GM12878 (cell line): ENCODE results near the gene TCF7L2. TPM values are rescaled to one million over a fixed set of nuclear protein-coding genes. Genes with fewer than 3 reads are reported as not detected.

ENCODE experiments used
- ATAC-seq: fragments of 200-7000 bp; cut with Tn5 transposase; 3 replicates; pipeline ENCODE4 v1.9.1; 2020; ENCODE audit warnings: mild to moderate bottlenecking, moderate library complexity
- BruUV-seq: library from RNA; stranded (reverse); fragments of 400-500 nt; replicated peaks from 2 replicates; lab custom pipeline; 2021; lab: Mats Ljungman, UMichigan
- CTCF ChIA-PET: fragments of 300-600 bp; sonication (Branson Sonifier 250); formaldehyde crosslinking; extraction: SDS; loops from one replicate; lab custom pipeline; 2021; ENCODE audit warnings: inconsistent platforms; lab: Yijun Ruan, JAX
- POLR2A ChIA-PET: fragments of 350-600 bp; formaldehyde crosslinking; extraction: SDS; loops from one replicate; lab custom pipeline; 2021; ENCODE audit warnings: inconsistent platforms; lab: Charles Lee
- RAD21 ChIA-PET: fragments of 300-600 bp; sonication (Branson Sonifier 250); formaldehyde crosslinking; loops from one replicate; lab custom pipeline; 2023; ENCODE audit warnings: antibody characterized with exemption; ENCODE audit not compliant: unreplicated experiment; lab: Charles Lee
- SMC1A ChIA-PET: fragments of 300-600 bp; sonication (Branson Sonifier 250); formaldehyde crosslinking; loops from one replicate; lab custom pipeline; 2023; ENCODE audit not compliant: unreplicated experiment, uncharacterized antibody; lab: Charles Lee
- DNase-seq: peaks from one replicate; pipeline ENCODE4 v3.0.0-alpha.2; 2011; ENCODE audit warnings: low read depth, low spot score
- FAIRE-seq: peaks from 3 replicates; lab custom pipeline; 2011; peaks lifted over from hg19 to GRCh38; lab: Jason Lieb, UNC
- H2AFZ ChIP-seq: 2 replicates; pipeline ENCODE4 v1.6.0; 2011; ENCODE audit warnings: low read depth, low read length, control low read depth; ENCODE audit not compliant: control insufficient read depth
- H3K27ac ChIP-seq: 2 replicates; pipeline ENCODE4 v1.5.1; 2011; ENCODE audit warnings: control low read depth; ENCODE audit not compliant: control insufficient read depth, insufficient read depth
- H3K27me3 ChIP-seq, 2 experiments: replicated peaks in 1 of 2; 2 replicates each; pipeline versions ENCODE4 v1.6.0 to v1.6.1; 2011; ENCODE audit warnings: low read length in 1 of 2; ENCODE audit not compliant: control insufficient read depth in 2 of 2, insufficient read depth in 2 of 2
- H3K36me3 ChIP-seq, 2 experiments: 2 replicates each; pipeline ENCODE4 v1.5.1; 2011; ENCODE audit warnings: low read length in 1 of 2; ENCODE audit not compliant: control insufficient read depth in 2 of 2, insufficient read depth in 2 of 2
- H3K4me1 ChIP-seq: 2 replicates; pipeline ENCODE4 v1.6.1; 2011; ENCODE audit warnings: mild to moderate bottlenecking, low read length, moderate library complexity, mixed read lengths; ENCODE audit not compliant: control insufficient read depth, insufficient read depth
- H3K4me2 ChIP-seq: 2 replicates; pipeline ENCODE4 v1.6.0; 2011; ENCODE audit warnings: control low read depth; ENCODE audit not compliant: control insufficient read depth, insufficient read depth
- H3K4me3 ChIP-seq: fragments of 200-600 bp; sonication (generic); 2 replicates; pipeline ENCODE4 v1.5.1; 2016
- H3K79me2 ChIP-seq: 2 replicates; pipeline ENCODE4 v1.6.0; 2011; ENCODE audit warnings: low read length; ENCODE audit not compliant: control insufficient read depth, insufficient read depth
- H3K9ac ChIP-seq: 2 replicates; pipeline ENCODE4 v1.8.0; 2011; ENCODE audit warnings: low read length, control low read depth, mixed read lengths; ENCODE audit not compliant: control insufficient read depth, insufficient read depth
- H3K9me3 ChIP-seq: replicated peaks from 3 replicates; pipeline ENCODE4 v1.5.1; 2011; ENCODE audit warnings: mild to moderate bottlenecking, low read length; ENCODE audit not compliant: control insufficient read depth, insufficient read depth
- H4K20me1 ChIP-seq: 2 replicates; pipeline ENCODE4 v1.6.0; 2011; ENCODE audit not compliant: control insufficient read depth, insufficient read depth
- ATF3 ChIP-seq: IDR thresholded peaks from 2 replicates; pipeline ENCODE4 v1.6.1; 2011; ENCODE audit warnings: low read depth, mild to moderate bottlenecking, low read length, moderate library complexity, borderline replicate concordance; ENCODE audit errors: extremely low read depth
- CBFB ChIP-seq: IDR thresholded peaks from 2 replicates; pipeline ENCODE4 v1.6.1; 2016; ENCODE audit warnings: antibody characterized with exemption, low read depth
- CHD4 ChIP-seq: fragments of 200-600 bp; sonication (generic); IDR thresholded peaks from 2 replicates; pipeline ENCODE4 v1.6.1; 2016; ENCODE audit warnings: mild to moderate bottlenecking
- ESRRA ChIP-seq: IDR thresholded peaks from 2 replicates; pipeline ENCODE4 v1.6.1; 2012; ENCODE audit warnings: mild to moderate bottlenecking, low read length, improper control_type of control experiment
- GABPA ChIP-seq: IDR thresholded peaks from 2 replicates; pipeline ENCODE4 v1.6.1; 2014; ENCODE audit warnings: antibody characterized with exemption, low read depth, mild to moderate bottlenecking, inconsistent platforms
- KAT2A ChIP-seq: conservative IDR thresholded peaks from 2 replicates; pipeline ENCODE4 v1.6.1; 2011; ENCODE audit warnings: low read depth, low read length; ENCODE audit not compliant: control insufficient read depth
- MEF2B ChIP-seq: fragments of 450-650 bp; IDR thresholded peaks from 2 replicates; pipeline ENCODE4 v1.6.1; 2018; ENCODE audit warnings: mild to moderate bottlenecking, moderate library complexity; ENCODE audit not compliant: partially characterized antibody, poor library complexity, severe bottlenecking
- NKRF ChIP-seq: fragments of 450-650 bp; conservative IDR thresholded peaks from 2 replicates; pipeline ENCODE4 v1.6.1; 2017; ENCODE audit warnings: mild to moderate bottlenecking, moderate library complexity
- RB1 ChIP-seq: fragments of 450-650 bp; formaldehyde crosslinking; IDR thresholded peaks from 2 replicates; pipeline ENCODE4 v1.6.1; 2017; ENCODE audit warnings: mild to moderate bottlenecking, borderline replicate concordance
- RBBP5 ChIP-seq: fragments of 200-600 bp; sonication (generic); conservative IDR thresholded peaks from 2 replicates; pipeline ENCODE4 v1.6.1; 2016
- RELA ChIP-seq: fragments of 450-650 bp; IDR thresholded peaks from 2 replicates; pipeline ENCODE4 v1.8.0; 2014; ENCODE audit warnings: borderline replicate concordance; ENCODE audit not compliant: partially characterized antibody
- SIX5 ChIP-seq: IDR thresholded peaks from 2 replicates; pipeline ENCODE4 v1.6.1; 2011; ENCODE audit warnings: mild to moderate bottlenecking, low read depth, low read length, moderate library complexity; ENCODE audit not compliant: severe bottlenecking
- TCF7 ChIP-seq: IDR thresholded peaks from 2 replicates; pipeline ENCODE4 v1.6.1; 2014; ENCODE audit warnings: antibody characterized with exemption, borderline replicate concordance
- ZNF622 ChIP-seq: fragments of 450-650 bp; IDR thresholded peaks from 2 replicates; pipeline ENCODE4 v1.6.1; 2017; ENCODE audit warnings: mild to moderate bottlenecking, inconsistent platforms
- ZZZ3 ChIP-seq: IDR thresholded peaks from 2 replicates; pipeline ENCODE4 v1.6.1; 2011; ENCODE audit warnings: low read depth; ENCODE audit not compliant: control insufficient read depth, insufficient read length
- WGBS: methylation state at CpG from one replicate; pipeline ENCODE4 v1.1.6; 2016; ENCODE audit warnings: low lambda C conversion rate; ENCODE audit not compliant: insufficient replicate concordance, insufficient coverage; ENCODE audit errors: missing lambda C conversion rate; 5-methylcytosine and 5-hydroxymethylcytosine counted together
- in situ Hi-C: fragments of 300-500 bp; cut with MboI; formaldehyde crosslinking; loops from 9 replicates; pipeline ENCODE4 v1.14.3; 2018; ENCODE audit warnings: mixed read lengths
- intact Hi-C: fragments of 100-400 bp; cut with micrococcal nuclease; formaldehyde crosslinking; loops from one replicate; pipeline ENCODE4 v1.14.2; 2022; ENCODE audit not compliant: unreplicated experiment
- polyA plus RNA-seq, 11 experiments: library from polyadenylated mRNA; depleted of rRNA in 4 of 11; unstranded in 6 of 11; stranded (reverse) in 5 of 11; fragments of >200 nt; fragmentation: Nextera tagmentation in 4 of 11; fragmentation: Illumina TruSeq in 1 of 11; extraction: Ambion mirVana in 4 of 11; extraction: Trizol in 1 of 11; gene quantifications; 1 replicate in 1 of 11; 2 replicates in 10 of 11; pipeline versions ENCODE4 v1.2.1 to v1.2.3, GENCODE V29; 2011 to 2016; ENCODE audit warnings: inconsistent platforms in 2 of 11, missing spikeins in 2 of 11, low read depth in 1 of 11
- total RNA-seq, 4 experiments: library from RNA; depleted of rRNA in 3 of 4; stranded (reverse); fragments of >200 nt in 3 of 4; fragmentation: Illumina TruSeq in 1 of 4; extraction: Trizol in 1 of 4; gene quantifications; 2 replicates each; pipeline versions ENCODE4 v1.2.1 to v1.2.3, GENCODE V29; 2013 to 2021

The TCF7L2 gene
- total and polyA plus RNA-seq, 10 of the 15 experiments (the other 5 are each of a cell fraction or from before 2014, with no cell fraction given), result 0.02 to 1.1 (median 0.35) TPM; not detected in 4

GRCh38 chr10:112907893-112908292 is 42.2 kb upstream of the TCF7L2 start:
- POLR2A ChIA-PET, result interaction anchor here (0.7 kb wide), 1 partner anchor 20 kb away, joined by 3 read pairs; no protein-coding TSS in a partner anchor
- SMC1A ChIA-PET, result no interaction called here
- no peak overlapping the region for H3K4me2 ChIP-seq
- H3K27ac ChIP-seq, result no peak overlapping the region
- no peak for DNase-seq
- no peak for TF ChIP-seq ZNF622
- TF ChIP-seq KAT2A, result no peak
- TF ChIP-seq TCF7, result no peak
- TF ChIP-seq CBFB, result no peak
- no peak for TF ChIP-seq ZZZ3
- TF ChIP-seq ESRRA, result no peak
- no peak for TF ChIP-seq CHD4
- no peak for TF ChIP-seq RB1
- no peak for TF ChIP-seq GABPA
- TF ChIP-seq NKRF, result no peak
- TF ChIP-seq SIX5, result no peak
- no peak for TF ChIP-seq RBBP5
- TF ChIP-seq MEF2B, result no peak
- TF ChIP-seq ATF3, result no peak
- no peak for TF ChIP-seq RELA
- no peaks in the 10 kb centered on the region for H3K9me3 ChIP-seq
- H3K79me2 ChIP-seq, result no peaks in the 10 kb centered on the region
- no peaks in the 10 kb centered on the region for H3K36me3 ChIP-seq
- H3K9ac ChIP-seq, result no peak overlapping the region
- H2AFZ ChIP-seq, result no peak overlapping the region
- RAD21 ChIA-PET, result interaction anchor here (0.6 kb wide), 1 partner anchor 186 kb away, joined by 4 read pairs; no protein-coding TSS in a partner anchor
- WGBS, result 22% methylated on average over 6 of the region's 6 CpGs
- CTCF ChIA-PET, result no interaction called here
- ATAC-seq, result no peak
- no peaks in the 10 kb centered on the region for H3K4me1 ChIP-seq
- in situ Hi-C loops (no loop called here), intact Hi-C loops (no loop called here)
- H3K27me3 ChIP-seq, result no peaks in the 10 kb centered on the region; a peak in 1 of 4 replicates
- no TSS peak for BruUV-seq
- no peak for FAIRE-seq
- H3K4me3 ChIP-seq, result no peak overlapping the region
- no peaks in the 10 kb centered on the region for H4K20me1 ChIP-seq
